Ramos (cell line): ENCODE results near the gene IGLON5.

ENCODE experiments used
- in situ Hi-C: fragments of 300-500 bp; cut with MboI; formaldehyde crosslinking; loops from one replicate; pipeline ENCODE4 v1.14.3; 2022; ENCODE audit warnings: low sequenced_read_pairs; ENCODE audit not compliant: unreplicated experiment

The IGLON5 gene

GRCh38 chr19:51311351-51312257 is at the start of gene IGLON5:
IGLON5 (plus strand) TSS chr19:51311644; CDS start chr19:51311848, 204 bp downstream.
- in situ Hi-C loops, result no loop called here

GRCh38 chr19:51263808-51264207 is 47.6 kb upstream of the IGLON5 start:
- in situ Hi-C loops, result no loop called here

- in situ Hi-C loops, result no loop called here
Measured at GRCh38 chr19:51271067-51271466, 40.4 kb upstream of the IGLON5 start.

GRCh38 chr19:51272183-51272810 is 39.1 kb upstream of the IGLON5 start:
- in situ Hi-C loops, result no loop called here

GRCh38 chr19:51274049-51274770 is 37.2 kb upstream of the IGLON5 start:
- in situ Hi-C loops, result no loop called here

- in situ Hi-C loops, result no loop called here
Measured at GRCh38 chr19:51277112-51277511, 34.3 kb upstream of the IGLON5 start.

GRCh38 chr19:51282335-51282734 is 29.1 kb upstream of the IGLON5 start:
- in situ Hi-C loops, result no loop called here

GRCh38 chr19:51285682-51286081 is 25.8 kb upstream of the IGLON5 start:
- in situ Hi-C loops, result no loop called here

- in situ Hi-C loops, result no loop called here
Measured at GRCh38 chr19:51289635-51290034, 21.8 kb upstream of the IGLON5 start.

- in situ Hi-C loops, result no loop called here
Measured at GRCh38 chr19:51292971-51293370, 18.5 kb upstream of the IGLON5 start.

GRCh38 chr19:51293571-51294210 is 17.8 kb upstream of the IGLON5 start:
- in situ Hi-C loops, result no loop called here

- in situ Hi-C loops, result no loop called here
Measured at GRCh38 chr19:51294211-51294976, 17.1 kb upstream of the IGLON5 start.

- in situ Hi-C loops, result no loop called here
Measured at GRCh38 chr19:51294977-51295375, 16.5 kb upstream of the IGLON5 start.

GRCh38 chr19:51295382-51296126 is 15.9 kb upstream of the IGLON5 start:
- in situ Hi-C loops, result no loop called here

- in situ Hi-C loops, result no loop called here
Measured at GRCh38 chr19:51296336-51297093, 14.9 kb upstream of the IGLON5 start.

- in situ Hi-C loops, result no loop called here
Measured at GRCh38 chr19:51297406-51297805, 14.0 kb upstream of the IGLON5 start.

- in situ Hi-C loops, result no loop called here
Measured at GRCh38 chr19:51301266-51301665, 10.2 kb upstream of the IGLON5 start.

- in situ Hi-C loops, result no loop called here
Measured at GRCh38 chr19:51305479-51305878, 6.0 kb upstream of the IGLON5 start.
